Measurements from ENCODE around the gene UBTD1. TPM values are rescaled to one million over a fixed set of nuclear protein-coding genes. Genes with fewer than 3 reads are reported as not detected.

The UBTD1 gene
- total and polyA plus RNA-seq, 7 experiments from 2014 or later: 0.94 to 4.2 (median 2.1) TPM

DNA sequence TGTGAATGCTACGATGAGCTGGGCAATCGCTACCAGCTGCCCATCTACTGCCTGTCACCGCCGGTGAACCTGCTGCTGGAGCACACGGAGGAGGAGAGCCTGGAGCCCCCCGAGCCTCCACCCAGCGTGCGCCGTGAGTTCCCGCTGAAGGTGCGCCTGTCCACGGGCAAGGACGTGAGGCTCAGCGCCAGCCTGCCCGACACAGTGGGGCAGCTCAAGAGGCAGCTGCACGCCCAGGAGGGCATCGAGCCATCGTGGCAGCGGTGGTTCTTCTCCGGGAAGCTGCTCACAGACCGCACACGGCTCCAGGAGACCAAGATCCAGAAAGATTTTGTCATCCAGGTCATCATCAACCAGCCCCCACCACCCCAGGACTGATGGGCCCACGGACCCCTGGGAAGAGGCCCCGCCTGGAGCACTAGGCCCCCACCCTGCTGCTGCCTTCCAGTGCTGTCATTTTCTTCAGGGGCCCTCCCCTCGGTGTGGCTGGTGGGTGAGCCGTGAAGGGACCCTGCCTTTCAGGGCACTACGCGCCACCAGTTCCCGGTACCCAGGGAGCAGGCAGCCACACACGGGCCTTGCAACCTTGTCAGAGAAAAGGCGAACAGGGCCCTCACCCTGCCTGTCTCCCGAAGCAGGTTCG, 71.5 kb downstream of the UBTD1 start:
- H3K36me3 Mint-ChIP-seq: peaks cover 0 to 5% (median 0%) of the 10 kb centered on the region in 5 donors
- ATAC-seq (no peak), DNase-seq (no peak)
- H3K4me3 Mint-ChIP-seq: no peak overlapping the region
- CTCF ChIA-PET: interaction anchor here (0.7 kb wide), 1 partner anchor 40 kb away, joined by 3 read pairs; no protein-coding TSS in a partner anchor
- H3K9me3 Mint-ChIP-seq: no peaks in the 10 kb centered on the region
- no peaks in the 10 kb centered on the region for H3K4me1 ChIP-seq (ENCODE audit: control insufficient read depth in 2 of 2, insufficient read depth in 2 of 2, low read length in 2 of 2)
- intact Hi-C loops (cut with micrococcal nuclease): loop anchor here in 1 of 2 donors (5.0 kb wide), 1 partner anchor 42 kb away; no protein-coding TSS in a partner anchor
- H3K4me1 Mint-ChIP-seq: peaks cover 0 to 3% (median 0%) of the 10 kb centered on the region in 7 donors
- peaks cover 0 to 4% (median 0%) of the 10 kb centered on the region in 3 experiments for H3K36me3 ChIP-seq (ENCODE audit: control insufficient read depth in 2 of 3, insufficient read depth in 3 of 3, low read length in 3 of 3)
- H3K27ac Mint-ChIP-seq: no peak overlapping the region
- no peak overlapping the region for H3K4me3 ChIP-seq (ENCODE audit: low read length)
- no peak overlapping the region for H3K27ac ChIP-seq (ENCODE audit: low read depth, low read length)
- H3K27me3 ChIP-seq (ENCODE audit: control insufficient read depth in 2 of 2, insufficient read depth in 2 of 2, low read length in 2 of 2): no peaks in the 10 kb centered on the region
- no peaks in the 10 kb centered on the region for H3K9me3 ChIP-seq (ENCODE audit: control insufficient read depth in 2 of 3, low read length in 3 of 3)
- no peaks in the 10 kb centered on the region for H3K27me3 Mint-ChIP-seq
- POLR2A ChIA-PET: no interaction called here

DNA sequence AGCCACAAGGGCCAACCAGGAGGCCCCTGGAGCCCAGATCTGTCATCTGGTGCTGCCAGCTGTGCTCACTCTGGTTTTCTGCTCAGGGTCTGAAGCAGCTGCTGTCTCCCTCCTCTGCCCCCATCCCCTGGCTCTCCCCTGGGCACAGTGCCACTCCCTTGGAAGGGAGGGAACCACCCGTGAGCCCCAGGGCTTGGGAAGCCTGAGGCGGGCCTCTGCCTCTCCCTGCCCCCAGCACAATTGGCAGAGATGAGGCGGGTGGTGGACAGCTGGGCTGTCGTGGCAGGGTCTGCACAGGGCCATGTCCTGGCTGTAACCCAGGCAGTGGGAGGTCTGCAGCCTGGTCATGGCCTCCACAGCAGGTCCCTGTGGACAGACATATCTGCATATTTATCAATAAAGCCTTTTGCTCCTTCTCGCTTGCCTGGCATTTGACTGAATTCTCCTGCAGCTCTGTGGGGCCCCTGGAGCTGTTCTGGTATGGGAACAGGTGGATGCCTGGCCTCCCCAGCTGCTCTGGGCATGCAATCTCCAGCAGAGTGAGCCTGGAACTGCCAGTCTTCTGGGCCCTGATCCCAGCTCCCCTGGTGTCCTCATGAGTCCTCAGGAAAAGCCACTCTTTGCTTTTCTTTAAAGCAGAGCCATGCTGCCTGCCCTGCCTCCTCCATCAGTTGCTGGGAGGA, 72.2 kb downstream of the UBTD1 start:
- ChIA-PET CTCF (interaction anchor here (1.0 kb wide), 2 partner anchors 19 to 21 kb away, joined by 3 read pairs; no protein-coding TSS in a partner anchor), POLR2A (no interaction called here)
- Mint-ChIP-seq H3K27ac (no peak overlapping the region), H3K27me3 (no peaks in the 10 kb centered on the region), H3K9me3 (no peaks in the 10 kb centered on the region), H3K36me3 (peaks cover 0 to 5% (median 0%) of the 10 kb centered on the region in 5 donors), H3K4me1 (peaks cover 0 to 3% (median 0%) of the 10 kb centered on the region in 7 donors), H3K4me3 (no peak overlapping the region)
- intact Hi-C loops (cut with micrococcal nuclease): loop anchor here in 1 of 2 donors (5.0 kb wide), 1 partner anchor 41 kb away; no protein-coding TSS in a partner anchor
- H3K27ac ChIP-seq (ENCODE audit: low read depth, low read length): no peak overlapping the region
- H3K4me1 ChIP-seq (ENCODE audit: control insufficient read depth in 2 of 2, insufficient read depth in 2 of 2, low read length in 2 of 2): no peaks in the 10 kb centered on the region
- DNase-seq: no peak
- no peaks in the 10 kb centered on the region for H3K27me3 ChIP-seq (ENCODE audit: control insufficient read depth in 2 of 2, insufficient read depth in 2 of 2, low read length in 2 of 2)
- H3K36me3 ChIP-seq (ENCODE audit: control insufficient read depth in 2 of 3, insufficient read depth in 3 of 3, low read length in 3 of 3): peaks cover 0 to 4% (median 0%) of the 10 kb centered on the region in 3 experiments
- peak; percentile 8 for ATAC-seq
- no peaks in the 10 kb centered on the region for H3K9me3 ChIP-seq (ENCODE audit: control insufficient read depth in 2 of 3, low read length in 3 of 3)
- no peak overlapping the region for H3K4me3 ChIP-seq (ENCODE audit: low read length)

DNA sequence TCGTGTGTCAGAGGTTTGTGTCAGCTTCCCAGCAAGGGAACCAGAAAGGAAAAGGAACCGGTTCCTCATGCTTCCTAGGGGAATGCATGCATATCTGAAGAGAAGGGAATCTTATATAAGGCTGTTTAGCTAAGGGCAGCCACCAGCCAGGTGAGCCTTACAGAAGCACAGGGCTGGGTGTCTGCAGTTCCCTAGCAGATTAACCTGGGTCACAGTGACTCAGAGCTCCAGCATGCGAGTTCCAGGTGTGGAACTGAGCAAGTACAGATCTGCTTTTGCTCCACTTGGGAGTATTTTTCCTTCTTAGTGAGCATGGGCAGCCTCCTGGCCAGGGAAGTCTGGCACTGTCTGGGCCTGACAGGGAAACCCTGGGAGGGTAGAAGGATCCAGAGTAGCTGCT, 72.9 kb downstream of the UBTD1 start:
- ATAC-seq: no peak
- peaks cover 0 to 4% (median 0%) of the 10 kb centered on the region in 3 experiments for H3K36me3 ChIP-seq (ENCODE audit: control insufficient read depth in 2 of 3, insufficient read depth in 3 of 3, low read length in 3 of 3)
- no peak overlapping the region for H3K27ac ChIP-seq (ENCODE audit: low read depth, low read length)
- no peak overlapping the region for H3K4me3 Mint-ChIP-seq
- no peak overlapping the region for H3K4me3 ChIP-seq (ENCODE audit: low read length)
- CTCF ChIA-PET: interaction anchor here (0.6 to 1.8 kb wide), 5 partner anchors 12 to 58 kb away, joined by 3 to 5 read pairs (median 3); partner anchors contain the start of gene HOGA1
- no peak overlapping the region for H3K27ac Mint-ChIP-seq
- POLR2A ChIA-PET: no interaction called here
- intact Hi-C loops (cut with micrococcal nuclease): loop anchor here (1.0 to 5.0 kb wide), 3 partner anchors 41 to 160 kb away; no protein-coding TSS in a partner anchor
- DNase-seq: no peak
- peaks cover 0 to 3% (median 0%) of the 10 kb centered on the region in 7 donors for H3K4me1 Mint-ChIP-seq
- H3K9me3 Mint-ChIP-seq: no peaks in the 10 kb centered on the region
- H3K36me3 Mint-ChIP-seq: peaks cover 0 to 5% (median 0%) of the 10 kb centered on the region in 5 donors
- no peaks in the 10 kb centered on the region for H3K4me1 ChIP-seq (ENCODE audit: control insufficient read depth in 2 of 2, insufficient read depth in 2 of 2, low read length in 2 of 2)
- H3K9me3 ChIP-seq (ENCODE audit: control insufficient read depth in 2 of 3, low read length in 3 of 3): no peaks in the 10 kb centered on the region
- H3K27me3 ChIP-seq (ENCODE audit: control insufficient read depth in 2 of 2, insufficient read depth in 2 of 2, low read length in 2 of 2): no peaks in the 10 kb centered on the region
- no peaks in the 10 kb centered on the region for H3K27me3 Mint-ChIP-seq

DNA sequence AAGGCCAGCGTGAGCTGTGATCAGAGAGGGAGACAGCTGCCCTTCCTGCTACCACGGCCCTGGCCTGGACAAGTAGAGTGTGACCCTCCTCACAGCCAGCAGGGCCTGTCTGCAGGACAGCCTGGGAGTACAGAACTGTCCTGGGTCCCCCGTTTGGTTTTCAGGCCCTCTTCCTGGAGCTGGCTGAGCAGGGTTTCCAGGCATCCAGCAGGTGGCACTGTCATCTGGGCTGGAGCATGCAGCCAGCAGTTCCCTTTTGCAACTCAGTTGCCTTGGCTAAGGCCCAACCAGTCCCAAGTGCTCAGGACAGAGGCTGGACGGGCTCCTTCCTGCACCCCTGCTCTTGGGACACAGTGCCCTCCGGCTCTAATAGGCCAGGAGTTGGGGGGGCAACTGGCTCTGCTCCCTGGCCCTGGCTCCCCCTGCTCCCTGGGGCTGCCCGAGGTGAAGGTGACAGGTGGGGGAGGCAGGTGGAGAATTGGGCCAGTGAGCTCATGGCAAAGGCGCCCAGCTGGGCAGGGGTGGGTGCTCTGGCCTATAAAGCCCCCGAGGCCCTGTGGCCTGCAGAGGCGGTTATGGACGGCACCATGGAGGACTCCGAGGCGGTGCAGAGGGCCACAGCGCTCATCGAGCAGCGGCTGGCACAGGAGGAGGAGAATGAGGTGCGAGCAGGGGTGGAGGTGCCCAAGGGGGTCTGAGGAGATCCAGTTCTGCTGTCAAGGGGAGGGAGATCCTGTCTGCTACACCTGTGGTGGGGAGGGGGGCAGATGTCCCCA, 73.7 kb downstream of the UBTD1 start, which contains the start of gene ANKRD2:
Gene ANKRD2, plus strand, starts transcription at position 566 of the 776 bp plus-strand sequence. Its CDS starts 10 bp downstream, at position 576.
- peaks cover 0 to 5% (median 0%) of the 10 kb centered on the region in 5 donors for H3K36me3 Mint-ChIP-seq
- ATAC-seq: peak; percentile 82
- Histone ChIP-seq H3K27ac (ENCODE audit: low read depth, low read length) (no peak within 1 kb of the TSS), H3K36me3 (ENCODE audit: control insufficient read depth in 2 of 3, insufficient read depth in 3 of 3, low read length in 3 of 3) (peaks cover 0 to 4% (median 0%) of the 10 kb centered on the region in 3 experiments), H3K9me3 (ENCODE audit: control insufficient read depth in 2 of 3, low read length in 3 of 3) (no peaks in the 10 kb centered on the region), H3K4me3 (ENCODE audit: low read length) (no peak within 1 kb of the TSS), H3K4me1 (ENCODE audit: control insufficient read depth in 2 of 2, insufficient read depth in 2 of 2, low read length in 2 of 2) (no peaks in the 10 kb centered on the region), H3K27me3 (ENCODE audit: control insufficient read depth in 2 of 2, insufficient read depth in 2 of 2, low read length in 2 of 2) (no peaks in the 10 kb centered on the region)
- no peak within 1 kb of the TSS for H3K4me3 Mint-ChIP-seq
- peak in 8 of 9 donors; percentile 2 to 47 (median 34) for DNase-seq
- peaks cover 0 to 3% (median 0%) of the 10 kb centered on the region in 7 donors for H3K4me1 Mint-ChIP-seq
- H3K27me3 Mint-ChIP-seq: peaks cover 0 to 1% (median 0%) of the 10 kb centered on the region in 5 donors
- intact Hi-C loops (cut with micrococcal nuclease): loop anchor here (1.0 to 5.0 kb wide), 3 partner anchors 40 to 159 kb away; no protein-coding TSS in a partner anchor
- POLR2A ChIA-PET: no interaction called here
- CTCF ChIA-PET: interaction anchor here (0.6 to 1.8 kb wide), 4 partner anchors 11 to 57 kb away, joined by 3 to 5 read pairs (median 4); partner anchors contain the start of gene HOGA1
- H3K27ac Mint-ChIP-seq: no peak within 1 kb of the TSS
- H3K9me3 Mint-ChIP-seq: no peaks in the 10 kb centered on the region

DNA sequence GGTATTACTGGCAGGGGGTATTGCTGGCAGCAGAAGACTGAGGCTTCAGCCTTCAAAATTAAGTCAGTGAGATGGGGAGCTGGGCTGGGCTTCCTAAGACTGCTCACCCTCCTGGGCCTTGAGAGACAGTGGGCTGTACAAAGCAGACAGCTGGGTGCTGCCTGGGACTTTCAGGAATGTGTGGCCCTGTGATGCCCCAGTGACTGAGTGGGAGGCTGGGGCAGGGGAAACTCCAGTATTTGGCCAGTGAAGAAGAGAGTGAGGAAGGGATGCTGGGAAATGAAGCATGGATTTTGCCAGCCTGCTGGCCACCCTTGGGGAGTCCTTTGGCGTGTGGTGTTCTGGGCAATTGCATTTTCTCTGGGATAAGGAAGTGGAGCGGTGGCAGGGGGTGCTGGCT, 74.3 kb downstream of the UBTD1 start:
- DNase-seq (no peak), ATAC-seq (no peak)
- no peaks in the 10 kb centered on the region for H3K9me3 ChIP-seq (ENCODE audit: control insufficient read depth in 2 of 3, low read length in 3 of 3)
- H3K4me3 ChIP-seq (ENCODE audit: low read length): no peak overlapping the region
- ChIA-PET CTCF (interaction anchor here (1.8 kb wide), 1 partner anchor 10 kb away, joined by 5 read pairs; the partner anchor contains the start of gene HOGA1), POLR2A (no interaction called here)
- H3K4me1 ChIP-seq (ENCODE audit: control insufficient read depth in 2 of 2, insufficient read depth in 2 of 2, low read length in 2 of 2): no peaks in the 10 kb centered on the region
- no peak overlapping the region for H3K27ac ChIP-seq (ENCODE audit: low read depth, low read length)
- H3K27me3 ChIP-seq (ENCODE audit: control insufficient read depth in 2 of 2, insufficient read depth in 2 of 2, low read length in 2 of 2): no peaks in the 10 kb centered on the region
- Mint-ChIP-seq H3K36me3 (peaks cover 0 to 5% (median 0%) of the 10 kb centered on the region in 5 donors), H3K27ac (no peak overlapping the region), H3K4me1 (peaks cover 0 to 3% (median 0%) of the 10 kb centered on the region in 7 donors), H3K9me3 (no peaks in the 10 kb centered on the region), H3K27me3 (peaks cover 0 to 1% (median 0%) of the 10 kb centered on the region in 5 donors), H3K4me3 (no peak overlapping the region)
- intact Hi-C loops (cut with micrococcal nuclease): loop anchor here in 1 of 2 donors (2.0 to 5.0 kb wide), 2 partner anchors 39 to 158 kb away; no protein-coding TSS in a partner anchor
- peaks cover 0 to 4% (median 0%) of the 10 kb centered on the region in 3 experiments for H3K36me3 ChIP-seq (ENCODE audit: control insufficient read depth in 2 of 3, insufficient read depth in 3 of 3, low read length in 3 of 3)

DNA sequence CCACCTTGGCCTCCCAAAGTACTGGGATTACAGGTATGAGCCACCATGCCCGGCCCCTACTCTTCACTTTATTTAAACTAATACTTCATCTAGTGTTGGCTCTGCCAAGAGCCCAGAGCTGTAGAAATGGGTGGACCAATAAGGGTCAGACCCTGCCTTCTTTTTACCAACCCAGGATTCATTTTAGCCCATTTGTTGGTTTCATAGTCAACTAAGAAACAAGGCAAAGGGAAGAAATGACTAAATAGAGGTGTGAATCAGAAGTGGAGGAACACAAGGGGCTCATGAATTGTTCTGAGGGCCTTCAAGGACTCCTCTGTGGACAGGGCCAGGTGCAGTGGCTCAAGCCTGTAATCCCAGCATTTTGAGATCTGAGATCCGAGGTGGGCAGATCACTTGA, 74.9 kb downstream of the UBTD1 start:
- ChIA-PET POLR2A (interaction anchor here (0.5 kb wide), 1 partner anchor 158 kb away, joined by 7 read pairs; no protein-coding TSS in a partner anchor), CTCF (interaction anchor here (1.7 kb wide), 1 partner anchor 87 kb away, joined by 3 read pairs; no protein-coding TSS in a partner anchor)
- Histone ChIP-seq H3K9me3 (ENCODE audit: control insufficient read depth in 2 of 3, low read length in 3 of 3) (no peaks in the 10 kb centered on the region), H3K4me3 (ENCODE audit: low read length) (no peak overlapping the region), H3K27ac (ENCODE audit: low read depth, low read length) (no peak overlapping the region), H3K4me1 (ENCODE audit: control insufficient read depth in 2 of 2, insufficient read depth in 2 of 2, low read length in 2 of 2) (no peaks in the 10 kb centered on the region), H3K36me3 (ENCODE audit: control insufficient read depth in 2 of 3, insufficient read depth in 3 of 3, low read length in 3 of 3) (peaks cover 0 to 4% (median 0%) of the 10 kb centered on the region in 3 experiments), H3K27me3 (ENCODE audit: control insufficient read depth in 2 of 2, insufficient read depth in 2 of 2, low read length in 2 of 2) (no peaks in the 10 kb centered on the region)
- no peaks in the 10 kb centered on the region for H3K9me3 Mint-ChIP-seq
- DNase-seq: no peak
- H3K36me3 Mint-ChIP-seq: peaks cover 0 to 5% (median 0%) of the 10 kb centered on the region in 5 donors
- peaks cover 0 to 3% (median 0%) of the 10 kb centered on the region in 7 donors for H3K4me1 Mint-ChIP-seq
- no peak for ATAC-seq
- no peak overlapping the region for H3K4me3 Mint-ChIP-seq
- no peak overlapping the region for H3K27ac Mint-ChIP-seq
- peaks cover 0 to 1% (median 0%) of the 10 kb centered on the region in 5 donors for H3K27me3 Mint-ChIP-seq
- intact Hi-C loops (cut with micrococcal nuclease): loop anchor here in 1 of 2 donors (2.0 to 5.0 kb wide), 2 partner anchors 39 to 157 kb away; no protein-coding TSS in a partner anchor
